ENCODE results near the gene SRGAP3.
"Not testable (repeated sequence)": the region's sequence is repeated elsewhere in the genome, so short reads cannot be mapped to it uniquely, and the experiment has no call there.

Gene SRGAP3

GRCh38 chr3:9249273-9250192 is at the start of gene SRGAP3:
Gene SRGAP3 (minus strand): TSS chr3:9249646. CDS start chr3:9248951, 695 bp downstream.
- DNase-seq, result peak; percentile 72

GRCh38 chr3:9298236-9298635 is 48.8 kb upstream of the SRGAP3 start:
- DNase-seq, result no peak

GRCh38 chr3:9296241-9296640 is 46.8 kb upstream of the SRGAP3 start:
- no peak for DNase-seq

- no peak for DNase-seq
Measured at GRCh38 chr3:9295007-9295406, 45.6 kb upstream of the SRGAP3 start.

- DNase-seq, result not testable (repeated sequence)
Measured at GRCh38 chr3:9293953-9294352, 44.5 kb upstream of the SRGAP3 start.

- no peak for DNase-seq
Measured at GRCh38 chr3:9293076-9293475, 43.6 kb upstream of the SRGAP3 start.

GRCh38 chr3:9292516-9292915 is 43.1 kb upstream of the SRGAP3 start:
- DNase-seq, result no peak

- no peak for DNase-seq
Measured at GRCh38 chr3:9291821-9292410, 42.5 kb upstream of the SRGAP3 start.

GRCh38 chr3:9290566-9290965 is 41.1 kb upstream of the SRGAP3 start:
- DNase-seq, result no peak

GRCh38 chr3:9281533-9281932 is 32.1 kb upstream of the SRGAP3 start:
- DNase-seq, result not testable (repeated sequence)

- DNase-seq, result no peak
Measured at GRCh38 chr3:9280451-9281219, 31.2 kb upstream of the SRGAP3 start.

GRCh38 chr3:9279966-9280365 is 30.5 kb upstream of the SRGAP3 start:
- no peak for DNase-seq

- no peak for DNase-seq
Measured at GRCh38 chr3:9278498-9278897, 29.1 kb upstream of the SRGAP3 start.

GRCh38 chr3:9278085-9278484 is 28.6 kb upstream of the SRGAP3 start:
- DNase-seq, result no peak

- DNase-seq, result no peak
Measured at GRCh38 chr3:9276761-9277370, 27.4 kb upstream of the SRGAP3 start.

GRCh38 chr3:9271903-9272302 is 22.5 kb upstream of the SRGAP3 start:
- no peak for DNase-seq

- DNase-seq, result no peak
Measured at GRCh38 chr3:9270704-9271103, 21.3 kb upstream of the SRGAP3 start.

- no peak for DNase-seq
Measured at GRCh38 chr3:9266716-9267115, 17.3 kb upstream of the SRGAP3 start.

GRCh38 chr3:9260305-9260704 is 10.9 kb upstream of the SRGAP3 start:
- no peak for DNase-seq

- DNase-seq, result no peak
Measured at GRCh38 chr3:9257092-9257491, 7.6 kb upstream of the SRGAP3 start.

- DNase-seq, result no peak
Measured at GRCh38 chr3:9255976-9256375, 6.5 kb upstream of the SRGAP3 start.

- DNase-seq, result no peak
Measured at GRCh38 chr3:9254764-9255163, 5.3 kb upstream of the SRGAP3 start.

- DNase-seq, result no peak
Measured at GRCh38 chr3:9253327-9253726, 3.9 kb upstream of the SRGAP3 start.
